Measurements from ENCODE around the gene FSTL4. TPM values are rescaled to one million over a fixed set of nuclear protein-coding genes. Genes with fewer than 3 reads are reported as not detected.

Gene FSTL4
- total RNA-seq, 1 donor from 2014 or later: 0.07 TPM

DNA sequence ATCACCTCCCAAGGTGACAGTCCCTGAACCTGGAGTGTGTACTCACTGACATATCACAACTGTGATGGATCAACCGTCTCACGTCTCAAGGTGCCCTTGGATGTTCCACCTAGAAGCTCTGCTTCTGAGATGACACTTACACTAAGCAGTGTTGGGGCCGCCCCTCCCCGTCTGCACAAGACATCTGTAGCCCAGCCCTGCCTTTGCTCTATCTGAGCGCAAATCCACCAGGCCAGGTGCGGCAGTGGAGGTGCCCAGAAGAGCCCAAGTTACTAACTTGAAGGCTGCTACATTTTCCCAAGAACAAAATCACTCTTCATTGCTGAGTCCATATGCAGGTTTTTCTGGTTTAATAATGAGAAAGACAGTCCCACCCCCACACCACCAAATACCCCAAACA, 148.3 kb downstream of the FSTL4 start:
- no peak overlapping the region for H3K4me3 Mint-ChIP-seq (ENCODE audit: unreplicated experiment)
- DNase-seq (ENCODE audit: low spot score): no peak
- no peaks in the 10 kb centered on the region for H3K36me3 Mint-ChIP-seq (ENCODE audit: low read depth)
- H3K27ac Mint-ChIP-seq (ENCODE audit: unreplicated experiment): no peak overlapping the region
- peaks cover 5% of the 10 kb centered on the region for H3K27me3 Mint-ChIP-seq (ENCODE audit: low read depth)
- H3K4me1 Mint-ChIP-seq (ENCODE audit: low read depth): peaks cover 4% of the 10 kb centered on the region
- no peaks in the 10 kb centered on the region for H3K9me3 Mint-ChIP-seq (ENCODE audit: low read depth)
- TF ChIP-seq, protein P1, sequence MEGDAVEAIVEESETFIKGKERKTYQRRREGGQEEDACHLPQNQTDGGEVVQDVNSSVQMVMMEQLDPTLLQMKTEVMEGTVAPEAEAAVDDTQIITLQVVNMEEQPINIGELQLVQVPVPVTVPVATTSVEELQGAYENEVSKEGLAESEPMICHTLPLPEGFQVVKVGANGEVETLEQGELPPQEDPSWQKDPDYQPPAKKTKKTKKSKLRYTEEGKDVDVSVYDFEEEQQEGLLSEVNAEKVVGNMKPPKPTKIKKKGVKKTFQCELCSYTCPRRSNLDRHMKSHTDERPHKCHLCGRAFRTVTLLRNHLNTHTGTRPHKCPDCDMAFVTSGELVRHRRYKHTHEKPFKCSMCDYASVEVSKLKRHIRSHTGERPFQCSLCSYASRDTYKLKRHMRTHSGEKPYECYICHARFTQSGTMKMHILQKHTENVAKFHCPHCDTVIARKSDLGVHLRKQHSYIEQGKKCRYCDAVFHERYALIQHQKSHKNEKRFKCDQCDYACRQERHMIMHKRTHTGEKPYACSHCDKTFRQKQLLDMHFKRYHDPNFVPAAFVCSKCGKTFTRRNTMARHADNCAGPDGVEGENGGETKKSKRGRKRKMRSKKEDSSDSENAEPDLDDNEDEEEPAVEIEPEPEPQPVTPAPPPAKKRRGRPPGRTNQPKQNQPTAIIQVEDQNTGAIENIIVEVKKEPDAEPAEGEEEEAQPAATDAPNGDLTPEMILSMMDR (IDR thresholded peaks at IDR 0.05): no peak

DNA sequence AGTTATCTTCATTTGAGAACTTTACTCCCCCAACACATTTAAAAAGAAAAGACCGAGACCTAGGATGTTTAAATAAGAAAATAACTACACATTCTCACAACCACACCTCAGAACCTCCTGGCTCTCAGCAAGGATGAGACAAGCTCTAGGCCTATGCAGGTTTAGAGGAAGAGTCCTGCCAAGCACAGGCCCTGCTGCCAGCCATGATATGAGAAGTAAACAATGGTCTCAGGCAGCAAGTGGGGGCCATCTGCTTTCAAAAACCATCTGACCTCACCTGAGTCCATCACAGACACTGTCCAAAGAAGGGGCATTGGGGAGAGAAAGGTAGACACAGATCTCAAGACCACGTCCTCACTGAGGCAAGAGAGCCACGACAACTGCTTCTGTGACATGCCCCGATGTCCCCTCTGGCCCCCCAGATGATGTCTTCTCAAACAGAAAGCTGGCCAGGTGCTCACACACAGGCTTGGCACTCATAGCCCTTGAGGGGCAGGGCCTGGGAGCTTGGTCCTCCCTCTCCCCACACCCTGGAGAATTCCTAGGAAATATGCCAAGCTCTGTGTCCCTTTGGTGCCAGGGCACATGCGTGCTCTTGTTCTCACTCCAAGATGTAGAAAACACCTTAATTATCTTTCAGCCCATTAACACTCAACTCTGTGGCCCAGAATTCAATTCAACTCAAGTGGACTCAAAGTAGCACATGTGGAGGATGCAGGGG, 150.4 kb downstream of the FSTL4 start:
- no peaks in the 10 kb centered on the region for H3K27me3 Mint-ChIP-seq (ENCODE audit: low read depth)
- no peak overlapping the region for H3K27ac Mint-ChIP-seq (ENCODE audit: unreplicated experiment)
- H3K4me1 Mint-ChIP-seq (ENCODE audit: low read depth): peaks cover 4% of the 10 kb centered on the region
- no peak overlapping the region for H3K4me3 Mint-ChIP-seq (ENCODE audit: unreplicated experiment)
- DNase-seq (ENCODE audit: low spot score): no peak
- no peaks in the 10 kb centered on the region for H3K36me3 Mint-ChIP-seq (ENCODE audit: low read depth)
- TF ChIP-seq, protein P1 (IDR thresholded peaks at IDR 0.05): no peak
- H3K9me3 Mint-ChIP-seq (ENCODE audit: low read depth): no peaks in the 10 kb centered on the region

DNA sequence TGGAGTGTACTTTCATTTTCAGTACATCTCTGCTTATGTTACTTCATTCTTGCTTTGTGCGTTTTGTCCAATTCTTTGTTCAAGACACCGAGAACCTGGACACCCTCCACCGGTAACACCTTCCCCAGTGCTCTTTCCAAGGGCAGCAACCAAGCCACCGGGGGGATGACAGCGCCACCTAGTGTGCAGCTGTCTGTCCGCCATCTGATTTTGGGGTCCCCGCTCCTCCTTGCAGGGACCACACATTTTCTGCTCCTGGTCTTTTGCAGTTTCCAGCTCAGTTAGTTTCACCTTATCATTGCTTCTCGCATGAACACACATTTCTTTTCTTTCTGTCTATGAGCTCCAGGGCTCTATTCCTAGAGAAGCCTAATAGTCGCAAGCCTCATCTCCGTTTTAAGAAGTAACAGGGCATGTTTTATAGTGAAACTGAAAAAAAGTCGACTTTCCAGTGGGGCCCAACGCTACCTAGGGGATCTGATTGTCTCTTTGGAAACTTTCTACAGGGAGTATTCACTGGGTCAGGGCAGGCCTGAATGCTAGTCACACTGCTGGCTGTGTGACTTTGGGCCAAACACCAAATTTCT, 152.1 kb downstream of the FSTL4 start:
- no peak for DNase-seq (ENCODE audit: low spot score)
- no peaks in the 10 kb centered on the region for H3K36me3 Mint-ChIP-seq (ENCODE audit: low read depth)
- no peaks in the 10 kb centered on the region for H3K27me3 Mint-ChIP-seq (ENCODE audit: low read depth)
- H3K27ac Mint-ChIP-seq (ENCODE audit: unreplicated experiment): no peak overlapping the region
- H3K4me1 Mint-ChIP-seq (ENCODE audit: low read depth): peaks cover 4% of the 10 kb centered on the region
- H3K9me3 Mint-ChIP-seq (ENCODE audit: low read depth): no peaks in the 10 kb centered on the region
- no peak overlapping the region for H3K4me3 Mint-ChIP-seq (ENCODE audit: unreplicated experiment)
- TF ChIP-seq, protein P1 (IDR thresholded peaks at IDR 0.05): peak; percentile 74

- H3K4me1 Mint-ChIP-seq (ENCODE audit: low read depth): peaks cover 4% of the 10 kb centered on the region
- no peaks in the 10 kb centered on the region for H3K36me3 Mint-ChIP-seq (ENCODE audit: low read depth)
- DNase-seq (ENCODE audit: low spot score): no peak
- no peaks in the 10 kb centered on the region for H3K27me3 Mint-ChIP-seq (ENCODE audit: low read depth)
- H3K27ac Mint-ChIP-seq (ENCODE audit: unreplicated experiment): no peak overlapping the region
- no peaks in the 10 kb centered on the region for H3K9me3 Mint-ChIP-seq (ENCODE audit: low read depth)
- TF ChIP-seq, protein P1 (IDR thresholded peaks at IDR 0.05): no peak
- H3K4me3 Mint-ChIP-seq (ENCODE audit: unreplicated experiment): no peak overlapping the region
Measured at GRCh38 chr5:133459474-133460160, 152.7 kb downstream of the FSTL4 start.

DNA sequence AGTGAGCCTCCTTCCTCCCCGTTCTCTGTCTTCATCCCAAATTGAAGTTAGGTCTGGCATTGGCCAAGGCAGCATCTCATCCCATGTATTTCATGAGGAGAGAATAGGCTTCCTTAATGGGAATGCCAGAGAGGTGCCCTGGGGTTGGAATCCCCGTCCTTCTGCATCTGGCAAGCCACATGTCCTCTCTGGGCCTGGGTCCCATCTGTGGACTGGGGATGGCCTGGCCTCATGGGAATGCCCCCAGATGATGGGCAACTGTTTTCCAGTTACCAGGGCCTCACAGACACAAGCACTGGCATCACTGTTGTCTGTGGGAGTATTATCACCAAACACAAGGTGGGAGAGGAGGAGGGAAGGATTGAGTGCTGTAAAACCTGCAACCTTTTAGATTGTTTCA, 153.9 kb downstream of the FSTL4 start:
- no peak for DNase-seq (ENCODE audit: low spot score)
- H3K4me1 Mint-ChIP-seq (ENCODE audit: low read depth): peaks cover 4% of the 10 kb centered on the region
- TF ChIP-seq, protein P1 (IDR thresholded peaks at IDR 0.05): no peak
- H3K27me3 Mint-ChIP-seq (ENCODE audit: low read depth): peaks cover 2% of the 10 kb centered on the region
- no peaks in the 10 kb centered on the region for H3K9me3 Mint-ChIP-seq (ENCODE audit: low read depth)
- H3K36me3 Mint-ChIP-seq (ENCODE audit: low read depth): no peaks in the 10 kb centered on the region
- H3K27ac Mint-ChIP-seq (ENCODE audit: unreplicated experiment): no peak overlapping the region
- H3K4me3 Mint-ChIP-seq (ENCODE audit: unreplicated experiment): no peak overlapping the region
